Activated naive CD8-positive, alpha-beta T cell treated with anti-CD3 and anti-CD28 coated beads for 36 hours (primary cell): ENCODE results near the gene IQCN. TPM values are rescaled to one million over a fixed set of nuclear protein-coding genes. Genes with fewer than 3 reads are reported as not detected.

Experiments used
- DNase-seq: peaks from one replicate; pipeline ENCODE4 v3.0.0; 2021
- H3K27ac Mint-ChIP-seq: one replicate; pipeline ENCODE4 v1.8.0; 2022; ENCODE audit warnings: mild to moderate bottlenecking, moderate library complexity, mixed read lengths
- H3K27me3 Mint-ChIP-seq: one replicate; pipeline ENCODE4 v1.8.0; 2022; ENCODE audit warnings: mild to moderate bottlenecking, mixed read lengths
- H3K36me3 Mint-ChIP-seq: one replicate; pipeline ENCODE4 v1.8.0; 2021; ENCODE audit warnings: mild to moderate bottlenecking, mixed read lengths
- H3K4me1 Mint-ChIP-seq: one replicate; pipeline ENCODE4 v1.8.0; 2021; ENCODE audit warnings: mixed read lengths
- H3K4me3 Mint-ChIP-seq: one replicate; pipeline ENCODE4 v1.8.0; 2022; ENCODE audit warnings: mild to moderate bottlenecking, moderate library complexity, mixed read lengths
- H3K9me3 Mint-ChIP-seq: one replicate; pipeline ENCODE4 v1.8.0; 2022; ENCODE audit warnings: mixed read lengths
- total RNA-seq, 2 experiments: library from RNA; stranded (reverse); gene quantifications; one replicate each; pipeline ENCODE4 v1.2.3, GENCODE V29; 2021

The IQCN gene
- total RNA-seq, 2 experiments from 2014 or later, result 0.29 to 0.32 TPM

GRCh38 chr19:18295034-18295451 is 20.8 kb upstream of the IQCN start:
- Mint-ChIP-seq H3K27ac (peak overlapping the region; percentile 95), H3K9me3 (peaks cover 2% of the 10 kb centered on the region), H3K4me3 (peak overlapping the region; percentile 85), H3K36me3 (peaks cover 19% of the 10 kb centered on the region), H3K4me1 (peaks cover 45% of the 10 kb centered on the region), H3K27me3 (no peaks in the 10 kb centered on the region)
- no peak for DNase-seq

GRCh38 chr19:18294467-18294864 is 20.2 kb upstream of the IQCN start:
- H3K27ac Mint-ChIP-seq, result peak overlapping the region; percentile 95
- no peaks in the 10 kb centered on the region for H3K27me3 Mint-ChIP-seq
- peaks cover 2% of the 10 kb centered on the region for H3K9me3 Mint-ChIP-seq
- peaks cover 51% of the 10 kb centered on the region for H3K4me1 Mint-ChIP-seq
- H3K4me3 Mint-ChIP-seq, result peak overlapping the region; percentile 85
- H3K36me3 Mint-ChIP-seq, result peaks cover 21% of the 10 kb centered on the region
- DNase-seq, result peak; percentile 93

GRCh38 chr19:18293642-18294466 is 19.6 kb upstream of the IQCN start:
- peak overlapping the region; percentile 85 for H3K4me3 Mint-ChIP-seq
- no peak for DNase-seq
- H3K36me3 Mint-ChIP-seq, result peaks cover 21% of the 10 kb centered on the region
- peaks cover 51% of the 10 kb centered on the region for H3K4me1 Mint-ChIP-seq
- H3K27me3 Mint-ChIP-seq, result no peaks in the 10 kb centered on the region
- H3K27ac Mint-ChIP-seq, result peak overlapping the region; percentile 95
- peaks cover 2% of the 10 kb centered on the region for H3K9me3 Mint-ChIP-seq

GRCh38 chr19:18292810-18293641 is 18.8 kb upstream of the IQCN start:
- peak overlapping the region; percentile 85 for H3K4me3 Mint-ChIP-seq
- H3K27me3 Mint-ChIP-seq, result no peaks in the 10 kb centered on the region
- peak; percentile 77 for DNase-seq
- H3K27ac Mint-ChIP-seq, result peak overlapping the region; percentile 95
- H3K9me3 Mint-ChIP-seq, result peaks cover 2% of the 10 kb centered on the region
- H3K4me1 Mint-ChIP-seq, result peaks cover 51% of the 10 kb centered on the region
- peaks cover 21% of the 10 kb centered on the region for H3K36me3 Mint-ChIP-seq

GRCh38 chr19:18292462-18292809 is 18.2 kb upstream of the IQCN start:
- Mint-ChIP-seq H3K36me3 (peaks cover 21% of the 10 kb centered on the region), H3K4me1 (peaks cover 52% of the 10 kb centered on the region), H3K4me3 (peak overlapping the region; percentile 85), H3K27me3 (no peaks in the 10 kb centered on the region), H3K27ac (peak overlapping the region; percentile 95), H3K9me3 (peaks cover 2% of the 10 kb centered on the region)
- no peak for DNase-seq

GRCh38 chr19:18291590-18292461 is 17.6 kb upstream of the IQCN start:
- Mint-ChIP-seq H3K4me3 (peak overlapping the region; percentile 85), H3K36me3 (peaks cover 21% of the 10 kb centered on the region), H3K27me3 (no peaks in the 10 kb centered on the region), H3K9me3 (peaks cover 2% of the 10 kb centered on the region), H3K27ac (peak overlapping the region; percentile 95), H3K4me1 (peaks cover 55% of the 10 kb centered on the region)
- peak; percentile 93 for DNase-seq

- peaks cover 20% of the 10 kb centered on the region for H3K36me3 Mint-ChIP-seq
- DNase-seq, result no peak
- peaks cover 63% of the 10 kb centered on the region for H3K4me1 Mint-ChIP-seq
- H3K4me3 Mint-ChIP-seq, result peak overlapping the region; percentile 85
- peaks cover 2% of the 10 kb centered on the region for H3K9me3 Mint-ChIP-seq
- peak overlapping the region; percentile 95 for H3K27ac Mint-ChIP-seq
- no peaks in the 10 kb centered on the region for H3K27me3 Mint-ChIP-seq
Measured at GRCh38 chr19:18291019-18291524, 16.8 kb upstream of the IQCN start.

GRCh38 chr19:18290302-18291018 is 16.2 kb upstream of the IQCN start:
- Mint-ChIP-seq H3K9me3 (peaks cover 4% of the 10 kb centered on the region), H3K27ac (peak overlapping the region; percentile 95), H3K4me3 (peak overlapping the region; percentile 85), H3K27me3 (no peaks in the 10 kb centered on the region), H3K4me1 (peaks cover 66% of the 10 kb centered on the region), H3K36me3 (peaks cover 17% of the 10 kb centered on the region)
- DNase-seq, result peak; percentile 96

GRCh38 chr19:18289471-18290301 is 15.4 kb upstream of the IQCN start:
- H3K27ac Mint-ChIP-seq, result peak overlapping the region; percentile 95
- H3K4me3 Mint-ChIP-seq, result peak overlapping the region; percentile 70
- H3K4me1 Mint-ChIP-seq, result peaks cover 69% of the 10 kb centered on the region
- peaks cover 16% of the 10 kb centered on the region for H3K36me3 Mint-ChIP-seq
- H3K27me3 Mint-ChIP-seq, result no peaks in the 10 kb centered on the region
- peak; percentile 37 for DNase-seq
- peaks cover 7% of the 10 kb centered on the region for H3K9me3 Mint-ChIP-seq

GRCh38 chr19:18287836-18288772 is 13.9 kb upstream of the IQCN start:
- no peaks in the 10 kb centered on the region for H3K27me3 Mint-ChIP-seq
- peaks cover 61% of the 10 kb centered on the region for H3K4me1 Mint-ChIP-seq
- H3K27ac Mint-ChIP-seq, result peak overlapping the region; percentile 95
- no peak for DNase-seq
- H3K9me3 Mint-ChIP-seq, result peaks cover 7% of the 10 kb centered on the region
- peaks cover 14% of the 10 kb centered on the region for H3K36me3 Mint-ChIP-seq
- H3K4me3 Mint-ChIP-seq, result no peak overlapping the region

GRCh38 chr19:18286973-18287635 is 12.9 kb upstream of the IQCN start:
- DNase-seq, result no peak
- peaks cover 67% of the 10 kb centered on the region for H3K4me1 Mint-ChIP-seq
- H3K9me3 Mint-ChIP-seq, result peaks cover 7% of the 10 kb centered on the region
- no peaks in the 10 kb centered on the region for H3K27me3 Mint-ChIP-seq
- peaks cover 14% of the 10 kb centered on the region for H3K36me3 Mint-ChIP-seq
- H3K4me3 Mint-ChIP-seq, result no peak overlapping the region
- peak overlapping the region; percentile 97 for H3K27ac Mint-ChIP-seq

- H3K4me3 Mint-ChIP-seq, result peak overlapping the region; percentile 50
- H3K27ac Mint-ChIP-seq, result peak overlapping the region; percentile 97
- H3K36me3 Mint-ChIP-seq, result peaks cover 15% of the 10 kb centered on the region
- DNase-seq, result peak; percentile 77
- H3K9me3 Mint-ChIP-seq, result peaks cover 5% of the 10 kb centered on the region
- H3K4me1 Mint-ChIP-seq, result peaks cover 54% of the 10 kb centered on the region
- peaks cover 2% of the 10 kb centered on the region for H3K27me3 Mint-ChIP-seq
Measured at GRCh38 chr19:18284712-18285360, 10.6 kb upstream of the IQCN start.
